Measurements from ENCODE around the gene UBXN7. TPM values are rescaled to one million over a fixed set of nuclear protein-coding genes. Genes with fewer than 3 reads are reported as not detected.
A peak's percentile ranks its signal among the peaks of the same experiment; 100 is the strongest.

UBXN7 gene
- total and polyA plus RNA-seq, 9 of the 15 experiments (the other 6 are each of a cell fraction or from before 2014, with no cell fraction given) = 3.5 to 44.6 (median 13.4) TPM

GRCh38 chr3:196432137-196432879, at the start of gene UBXN7 (continued):
- TF ChIP-seq, protein P1, sequence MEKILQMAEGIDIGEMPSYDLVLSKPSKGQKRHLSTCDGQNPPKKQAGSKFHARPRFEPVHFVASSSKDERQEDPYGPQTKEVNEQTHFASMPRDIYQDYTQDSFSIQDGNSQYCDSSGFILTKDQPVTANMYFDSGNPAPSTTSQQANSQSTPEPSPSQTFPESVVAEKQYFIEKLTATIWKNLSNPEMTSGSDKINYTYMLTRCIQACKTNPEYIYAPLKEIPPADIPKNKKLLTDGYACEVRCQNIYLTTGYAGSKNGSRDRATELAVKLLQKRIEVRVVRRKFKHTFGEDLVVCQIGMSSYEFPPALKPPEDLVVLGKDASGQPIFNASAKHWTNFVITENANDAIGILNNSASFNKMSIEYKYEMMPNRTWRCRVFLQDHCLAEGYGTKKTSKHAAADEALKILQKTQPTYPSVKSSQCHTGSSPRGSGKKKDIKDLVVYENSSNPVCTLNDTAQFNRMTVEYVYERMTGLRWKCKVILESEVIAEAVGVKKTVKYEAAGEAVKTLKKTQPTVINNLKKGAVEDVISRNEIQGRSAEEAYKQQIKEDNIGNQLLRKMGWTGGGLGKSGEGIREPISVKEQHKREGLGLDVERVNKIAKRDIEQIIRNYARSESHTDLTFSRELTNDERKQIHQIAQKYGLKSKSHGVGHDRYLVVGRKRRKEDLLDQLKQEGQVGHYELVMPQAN (IDR thresholded peaks at IDR 0.05; ENCODE audit: borderline replicate concordance) = peak; percentile 54; the same call in 1 of the 2 replicates
- TF ChIP-seq ZBTB49 (CRISPR knock-in tag; IDR thresholded peaks at IDR 0.05; ENCODE audit: borderline replicate concordance) (no peak), RB1 (IDR thresholded peaks at IDR 0.05; ENCODE audit: low read depth) (0 out of 2 replicates have a peak, but pooled peaks have one; percentile 27), ZNF740 (CRISPR knock-in tag; IDR thresholded peaks at IDR 0.05) (peak; percentile 33; the same call in 1 of the 2 replicates), ZNF740 (tag; IDR thresholded peaks at IDR 0.05) (no peak), ZNF449 (CRISPR knock-in tag; IDR thresholded peaks at IDR 0.05) (no peak), NRF1 (conservative IDR thresholded peaks at IDR 0.05 in 1 of 2, IDR thresholded peaks at IDR 0.05 in 1 of 2) (peak; percentile 96 to 97), ZNF24 (IDR thresholded peaks at IDR 0.05) (peak; percentile 38; the same call in 1 of the 2 replicates), ZBTB33 (CRISPR knock-in tag; IDR thresholded peaks at IDR 0.05) (no peak; the same call in 1 of the 2 replicates), PHB (CRISPR knock-in tag; IDR thresholded peaks at IDR 0.05) (no peak), POLR2A (conservative IDR thresholded peaks at IDR 0.05) (peak; percentile 79)
- TF ChIP-seq, protein P2, sequence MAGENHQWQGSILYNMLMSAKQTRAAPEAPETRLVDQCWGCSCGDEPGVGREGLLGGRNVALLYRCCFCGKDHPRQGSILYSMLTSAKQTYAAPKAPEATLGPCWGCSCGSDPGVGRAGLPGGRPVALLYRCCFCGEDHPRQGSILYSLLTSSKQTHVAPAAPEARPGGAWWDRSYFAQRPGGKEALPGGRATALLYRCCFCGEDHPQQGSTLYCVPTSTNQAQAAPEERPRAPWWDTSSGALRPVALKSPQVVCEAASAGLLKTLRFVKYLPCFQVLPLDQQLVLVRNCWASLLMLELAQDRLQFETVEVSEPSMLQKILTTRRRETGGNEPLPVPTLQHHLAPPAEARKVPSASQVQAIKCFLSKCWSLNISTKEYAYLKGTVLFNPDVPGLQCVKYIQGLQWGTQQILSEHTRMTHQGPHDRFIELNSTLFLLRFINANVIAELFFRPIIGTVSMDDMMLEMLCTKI (IDR thresholded peaks at IDR 0.05; ENCODE audit: partially characterized antibody) = no peak
- TF ChIP-seq, protein P3, sequence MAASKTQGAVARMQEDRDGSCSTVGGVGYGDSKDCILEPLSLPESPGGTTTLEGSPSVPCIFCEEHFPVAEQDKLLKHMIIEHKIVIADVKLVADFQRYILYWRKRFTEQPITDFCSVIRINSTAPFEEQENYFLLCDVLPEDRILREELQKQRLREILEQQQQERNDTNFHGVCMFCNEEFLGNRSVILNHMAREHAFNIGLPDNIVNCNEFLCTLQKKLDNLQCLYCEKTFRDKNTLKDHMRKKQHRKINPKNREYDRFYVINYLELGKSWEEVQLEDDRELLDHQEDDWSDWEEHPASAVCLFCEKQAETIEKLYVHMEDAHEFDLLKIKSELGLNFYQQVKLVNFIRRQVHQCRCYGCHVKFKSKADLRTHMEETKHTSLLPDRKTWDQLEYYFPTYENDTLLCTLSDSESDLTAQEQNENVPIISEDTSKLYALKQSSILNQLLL (CRISPR knock-in tag; IDR thresholded peaks at IDR 0.05; ENCODE audit: borderline replicate concordance) = no peak

All from K562 (cell line).